HG02571 (cell line): ENCODE measurements around the gene NPDC1.
A peak's percentile ranks its signal among the peaks of the same experiment; 100 is the strongest.
"Not testable (repeated sequence)": the region's sequence is repeated elsewhere in the genome, so short reads cannot be mapped to it uniquely, and the experiment has no call there.

Experiments
- ATAC-seq: cut with Tn5 transposase; IDR thresholded peaks from one replicate; pipeline ENCODE4 v1.9.1; 2021; ENCODE audit warnings: mild to moderate bottlenecking, moderate library complexity; ENCODE audit not compliant: unreplicated experiment

Gene NPDC1

DNA sequence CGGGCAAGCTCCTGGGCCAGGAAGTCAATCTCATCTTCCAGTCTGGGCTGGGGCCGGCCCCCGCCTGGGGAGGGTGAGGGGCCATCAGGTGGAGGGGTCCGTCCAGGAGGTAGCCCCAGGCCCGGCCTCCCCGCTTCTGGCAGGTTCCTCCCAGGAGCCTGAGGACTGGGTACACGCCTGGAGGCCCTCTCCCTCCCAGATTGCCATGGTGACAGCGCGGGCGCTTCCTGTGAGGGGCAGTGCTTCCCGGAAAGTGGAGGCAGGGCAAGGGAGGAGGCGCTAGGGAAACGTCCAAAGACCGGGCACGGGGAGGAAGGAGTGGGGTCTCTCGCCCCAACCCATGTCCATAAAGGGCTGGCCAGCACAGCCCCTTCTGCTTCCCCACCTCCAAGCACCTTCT lies 4.9 kb downstream of the NPDC1 start:
- ATAC-seq: no peak

DNA sequence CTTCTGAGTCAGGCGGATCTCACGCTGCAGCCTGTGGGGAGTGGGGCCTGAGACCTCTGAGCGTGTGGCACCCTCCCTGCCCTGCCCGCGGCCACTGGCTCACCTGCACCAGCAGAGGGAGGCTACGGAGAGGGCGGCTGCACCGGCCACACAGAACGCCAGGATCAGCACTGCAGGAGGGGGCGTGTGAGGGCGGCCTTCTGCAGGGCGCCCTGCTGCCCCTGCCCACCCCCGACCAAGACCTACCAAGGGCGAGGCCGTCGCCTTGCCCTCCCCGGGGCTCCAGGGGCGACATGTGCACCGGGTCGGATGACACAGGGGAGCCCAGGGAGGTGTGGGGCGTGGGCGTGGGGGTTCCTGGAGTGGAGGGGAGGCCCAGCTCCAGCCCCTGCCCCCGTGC lies 5.4 kb downstream of the NPDC1 start:
- no peak for ATAC-seq

DNA sequence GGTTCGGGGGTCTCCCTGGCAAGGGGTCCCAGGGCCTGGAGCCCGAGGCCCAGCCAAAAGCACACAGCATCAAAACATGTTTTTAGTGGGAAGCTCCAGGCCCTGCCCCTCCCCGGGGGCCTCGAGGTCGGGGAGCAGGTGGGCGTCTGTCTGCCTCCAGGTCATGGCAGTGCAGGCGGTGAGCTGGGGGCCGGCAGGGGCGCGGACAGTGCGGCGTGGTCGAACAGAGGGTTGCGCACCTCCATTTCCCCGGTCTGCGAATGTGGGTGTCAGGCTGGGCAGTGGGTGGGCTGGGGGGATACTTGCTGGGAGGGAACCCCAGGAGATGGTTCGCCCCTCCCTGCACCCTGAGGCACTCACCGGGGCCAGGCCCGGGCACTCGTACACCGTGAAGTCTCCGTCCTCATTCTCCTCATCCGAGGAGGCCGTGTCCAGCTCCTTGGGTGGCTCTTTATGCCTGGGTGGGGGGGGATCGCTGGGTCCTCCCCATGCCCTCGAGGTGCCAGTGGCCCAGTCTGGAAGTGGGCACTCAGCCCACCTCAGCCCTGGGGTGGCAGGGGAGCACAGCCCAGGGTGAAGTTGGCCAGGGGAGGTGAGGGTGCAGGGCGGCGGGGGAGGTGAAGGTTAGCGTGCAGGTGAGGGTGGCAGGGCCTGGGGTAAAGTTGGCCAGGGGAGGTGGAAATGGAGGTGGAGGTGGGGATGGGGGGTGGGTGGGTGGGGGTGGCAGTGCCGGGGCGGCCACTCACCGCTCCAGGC lies 6.2 kb downstream of the NPDC1 start:
- ATAC-seq: no peak

DNA sequence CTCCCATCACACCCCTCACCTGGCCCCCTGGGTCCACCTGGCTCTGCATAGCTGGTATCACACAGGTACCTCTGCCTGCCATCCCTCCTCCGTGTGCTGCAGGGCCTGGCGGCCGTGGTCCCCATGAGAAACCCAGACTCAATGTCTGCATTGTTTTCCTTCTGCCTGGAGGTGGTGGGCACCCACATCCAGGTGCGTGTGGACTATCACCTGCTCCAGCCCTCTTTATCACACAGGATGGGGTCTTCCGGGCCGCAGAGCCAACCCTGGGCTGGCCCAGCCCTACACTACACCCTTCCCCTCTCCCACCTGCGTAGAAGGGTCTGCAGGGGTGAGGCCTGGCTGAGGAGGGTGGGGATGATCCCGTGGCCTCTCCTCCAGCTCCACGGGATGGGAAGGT lies 7.1 kb downstream of the NPDC1 start:
- no peak for ATAC-seq

DNA sequence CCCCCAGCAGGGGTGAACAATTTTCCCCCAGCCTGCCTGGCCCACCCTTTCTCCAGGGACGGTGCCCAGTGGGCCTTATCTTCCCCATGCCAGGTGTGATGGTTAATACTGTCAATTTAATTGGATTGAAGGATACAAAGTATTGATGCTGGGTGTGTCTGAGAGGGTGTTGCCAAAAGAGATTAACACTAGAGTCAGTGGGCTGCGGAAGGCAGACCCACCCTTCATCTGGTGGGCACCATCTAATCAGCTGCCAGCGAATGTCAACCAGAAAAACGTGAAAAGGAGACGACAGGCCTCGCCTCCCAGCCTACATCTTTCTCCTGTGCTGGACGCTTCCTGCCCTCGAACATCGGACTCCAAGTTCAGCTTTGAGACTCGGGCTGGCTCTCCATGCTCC lies 8.5 kb downstream of the NPDC1 start:
- no peak for ATAC-seq

DNA sequence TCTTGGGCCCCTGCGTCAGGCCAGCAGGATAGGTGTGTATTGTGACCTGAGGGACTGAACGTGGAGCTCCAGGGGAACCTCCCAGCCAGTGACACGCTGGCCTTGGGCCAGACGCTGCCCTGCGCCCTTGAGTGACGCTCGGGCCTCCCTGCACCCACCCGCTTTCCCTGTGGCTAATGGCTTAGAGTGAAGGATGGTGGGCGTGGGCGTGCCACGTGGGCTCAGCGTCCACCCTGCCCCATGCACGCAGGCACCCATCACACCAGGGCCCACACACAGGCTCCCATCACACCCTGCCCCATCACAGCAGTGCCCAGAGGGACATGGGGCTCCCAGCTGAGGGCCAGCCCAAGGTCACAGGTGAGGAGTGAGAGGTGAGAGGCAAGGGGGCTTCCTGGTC lies 8.9 kb downstream of the NPDC1 start:
- no peak for ATAC-seq

DNA sequence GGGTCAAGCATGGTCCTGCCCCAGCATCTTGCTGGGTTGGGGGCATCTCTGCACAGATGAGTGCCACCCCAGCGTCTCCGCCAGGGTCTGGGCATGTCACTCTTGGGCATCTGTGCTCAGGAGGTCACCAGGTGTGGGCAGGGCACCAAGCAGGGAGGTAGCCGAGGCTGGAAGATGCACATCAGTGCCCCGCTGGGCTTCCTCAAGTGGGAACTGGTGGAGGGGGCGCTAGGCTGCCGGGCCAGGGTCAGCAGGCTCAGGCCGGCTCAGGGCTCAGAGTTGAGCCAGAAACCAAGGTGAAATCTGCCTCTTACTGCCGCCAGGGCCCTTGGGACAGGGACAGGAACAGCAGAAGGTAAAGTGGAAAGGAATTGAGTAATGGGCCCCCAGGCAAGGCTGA lies 10.0 kb downstream of the NPDC1 start:
- ATAC-seq: no peak

DNA sequence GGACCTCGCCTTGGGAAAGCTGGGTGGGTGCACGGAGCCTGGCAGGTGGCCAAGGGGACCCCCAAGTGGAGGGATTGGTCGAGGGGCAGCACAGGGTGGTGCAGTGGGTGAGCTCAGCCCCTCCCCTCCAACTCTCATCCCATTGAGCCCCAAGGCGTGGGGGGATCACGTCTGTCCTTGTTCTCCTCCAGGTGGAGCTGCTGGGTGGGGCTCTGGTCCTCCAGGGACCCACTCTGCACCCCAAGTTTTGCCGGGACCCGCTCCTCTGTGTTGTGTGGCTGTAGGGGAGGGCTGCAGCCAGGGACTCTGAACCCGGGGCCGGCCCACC lies 10.5 kb downstream of the NPDC1 start:
- no peak for ATAC-seq

DNA sequence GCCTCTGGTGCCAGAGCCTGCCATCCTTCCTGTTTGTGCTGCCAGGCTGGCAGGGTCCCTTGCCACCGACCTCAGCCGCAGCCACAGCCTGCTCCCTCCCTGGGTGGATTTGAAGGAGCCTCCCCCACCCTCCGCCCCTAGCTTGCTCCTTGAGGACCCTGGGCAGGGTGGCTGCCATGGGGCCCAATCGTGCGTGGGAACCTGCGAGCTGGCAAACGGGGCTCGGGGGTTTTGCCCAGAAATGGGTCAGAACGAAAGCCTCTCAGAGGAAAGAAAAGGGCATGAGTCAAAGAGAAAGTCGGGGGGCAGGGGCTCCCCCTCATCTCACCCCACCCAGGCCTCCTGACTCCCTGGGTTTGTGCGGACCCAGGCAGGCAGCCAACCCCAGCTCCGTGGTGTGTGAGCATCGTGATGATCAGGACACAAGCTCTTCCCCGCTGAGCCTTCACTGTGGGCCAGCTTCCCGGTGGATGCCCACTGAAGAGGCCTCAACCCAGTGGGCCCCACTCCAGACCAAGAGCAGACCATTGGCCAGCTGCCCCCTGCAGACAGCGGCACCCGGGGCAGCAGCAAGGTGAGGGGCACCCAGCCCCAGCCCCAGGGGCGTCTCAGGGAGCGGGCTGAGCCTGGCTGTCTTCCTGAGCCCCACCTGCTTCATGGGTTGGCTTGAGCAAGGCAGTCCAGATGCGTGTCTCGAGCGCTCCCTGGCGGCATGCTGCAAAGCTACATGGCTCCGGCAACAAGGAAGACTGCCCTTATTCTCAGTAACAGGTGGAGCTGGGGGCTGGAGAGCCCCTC lies 11.1 kb downstream of the NPDC1 start:
- peak; percentile 46 for ATAC-seq

DNA sequence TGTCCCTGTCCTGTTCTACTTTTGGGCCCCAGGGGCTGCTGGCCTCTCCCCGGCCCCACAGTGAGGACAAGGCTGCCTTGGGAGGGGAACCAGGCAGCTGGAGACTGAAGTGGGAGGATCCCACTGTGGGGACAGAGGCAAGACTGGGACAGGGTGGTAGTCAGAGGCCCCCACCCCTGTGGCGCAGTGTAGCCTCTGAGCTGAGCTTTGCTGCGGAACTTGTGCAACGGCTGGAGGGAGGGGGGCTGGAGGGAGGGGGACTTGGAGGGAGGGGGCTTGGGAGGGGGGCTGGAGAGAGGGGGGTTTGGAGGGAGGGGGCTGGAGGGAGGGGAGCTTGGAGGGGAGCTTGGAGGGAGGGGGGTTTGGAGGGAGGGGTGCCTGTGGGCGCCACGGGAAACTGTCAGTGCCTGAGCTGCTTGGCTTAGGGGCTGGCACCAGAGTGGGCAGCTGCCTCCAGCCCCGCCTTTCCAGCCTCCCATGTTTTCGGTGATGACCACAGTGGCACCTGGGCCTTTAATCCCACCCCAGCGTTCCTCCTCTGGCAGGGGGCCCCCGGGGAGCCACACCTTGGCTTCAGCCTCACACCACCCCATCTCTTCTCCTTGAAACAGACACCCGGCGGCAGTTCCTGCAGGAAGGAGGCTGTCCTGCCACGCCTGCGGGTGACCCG lies 11.8 kb downstream of the NPDC1 start:
- ATAC-seq: no peak

DNA sequence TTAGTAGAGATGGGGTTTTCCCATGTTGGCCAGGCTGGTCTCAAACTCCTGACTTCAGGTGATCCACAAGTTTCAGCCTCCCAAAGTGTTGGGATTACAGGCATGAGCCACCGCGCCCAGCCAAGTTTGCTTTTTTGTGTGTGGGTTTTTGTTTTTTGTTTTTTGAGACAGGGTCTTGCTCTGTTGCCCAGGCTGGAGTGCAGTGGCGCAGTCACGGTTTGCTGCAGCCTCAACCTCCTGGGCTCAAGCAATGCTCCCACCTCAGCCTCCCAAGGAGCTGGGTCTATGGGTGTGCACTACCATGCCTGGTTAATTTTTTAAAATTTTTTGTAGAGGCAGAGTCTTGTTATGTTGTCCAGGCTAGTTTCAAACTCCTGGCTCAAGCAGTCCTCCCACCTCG lies 12.5 kb downstream of the NPDC1 start:
- ATAC-seq: not testable (repeated sequence)

DNA sequence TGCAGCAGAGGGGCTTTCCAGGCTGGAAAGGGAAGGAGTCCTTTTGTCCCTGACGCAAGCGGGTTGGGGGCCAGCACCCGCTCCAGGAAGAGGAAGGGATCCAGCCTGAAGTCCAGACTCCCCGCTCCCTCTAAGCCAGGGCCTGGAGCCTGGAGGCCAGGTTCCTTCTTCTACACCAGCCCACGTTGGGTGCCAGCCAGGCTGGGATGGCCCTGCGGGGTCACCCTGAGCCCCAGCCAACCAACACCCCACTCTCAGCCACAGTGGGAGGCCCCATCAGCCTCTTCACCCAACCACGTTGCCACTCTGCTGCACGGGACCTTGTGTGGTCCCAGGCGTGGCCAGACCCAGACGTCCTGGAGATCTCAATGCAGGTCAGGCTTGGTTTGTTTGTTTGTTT lies 13.1 kb downstream of the NPDC1 start:
- ATAC-seq: no peak

DNA sequence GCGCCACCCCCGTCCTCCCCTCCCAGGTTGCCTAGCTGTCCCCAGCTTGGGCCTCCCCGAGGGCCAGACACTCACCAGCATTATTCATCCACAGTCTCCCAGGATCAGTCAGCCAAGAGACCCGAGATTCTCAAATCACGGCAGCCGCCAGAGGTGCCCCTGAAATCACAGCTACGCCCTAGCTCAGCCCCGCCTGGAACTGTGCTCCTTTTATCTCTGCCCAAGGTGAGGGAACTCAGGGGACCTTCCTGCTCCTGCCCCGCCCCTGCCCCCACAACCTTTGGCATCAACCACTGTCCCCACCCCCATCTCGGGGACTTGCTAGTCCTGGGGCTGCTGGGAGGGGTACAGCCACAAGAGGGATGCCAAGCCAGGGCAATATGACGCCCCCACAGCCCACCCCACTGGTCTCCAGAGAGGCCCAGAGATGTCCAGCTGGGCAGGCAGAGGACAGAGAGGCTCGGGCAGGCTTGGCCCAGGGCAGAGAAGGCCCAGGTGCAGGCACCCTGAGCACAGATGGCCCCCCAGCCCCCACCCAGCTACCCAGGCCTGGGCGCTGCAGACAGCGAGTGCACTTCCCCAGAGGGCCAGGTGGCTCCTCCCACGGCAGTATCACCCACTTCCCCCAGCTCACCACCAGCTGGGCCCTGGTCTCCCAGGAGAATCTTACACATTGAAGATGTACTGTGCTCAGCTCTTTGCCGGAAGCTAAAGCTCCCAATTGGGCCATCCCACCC lies 13.9 kb downstream of the NPDC1 start, which contains the start of gene FUT7:
FUT7 (minus strand) TSS at position 185 of the 737 bp plus-strand sequence; CDS start at position 88, 97 bp downstream.
- ATAC-seq: no peak

DNA sequence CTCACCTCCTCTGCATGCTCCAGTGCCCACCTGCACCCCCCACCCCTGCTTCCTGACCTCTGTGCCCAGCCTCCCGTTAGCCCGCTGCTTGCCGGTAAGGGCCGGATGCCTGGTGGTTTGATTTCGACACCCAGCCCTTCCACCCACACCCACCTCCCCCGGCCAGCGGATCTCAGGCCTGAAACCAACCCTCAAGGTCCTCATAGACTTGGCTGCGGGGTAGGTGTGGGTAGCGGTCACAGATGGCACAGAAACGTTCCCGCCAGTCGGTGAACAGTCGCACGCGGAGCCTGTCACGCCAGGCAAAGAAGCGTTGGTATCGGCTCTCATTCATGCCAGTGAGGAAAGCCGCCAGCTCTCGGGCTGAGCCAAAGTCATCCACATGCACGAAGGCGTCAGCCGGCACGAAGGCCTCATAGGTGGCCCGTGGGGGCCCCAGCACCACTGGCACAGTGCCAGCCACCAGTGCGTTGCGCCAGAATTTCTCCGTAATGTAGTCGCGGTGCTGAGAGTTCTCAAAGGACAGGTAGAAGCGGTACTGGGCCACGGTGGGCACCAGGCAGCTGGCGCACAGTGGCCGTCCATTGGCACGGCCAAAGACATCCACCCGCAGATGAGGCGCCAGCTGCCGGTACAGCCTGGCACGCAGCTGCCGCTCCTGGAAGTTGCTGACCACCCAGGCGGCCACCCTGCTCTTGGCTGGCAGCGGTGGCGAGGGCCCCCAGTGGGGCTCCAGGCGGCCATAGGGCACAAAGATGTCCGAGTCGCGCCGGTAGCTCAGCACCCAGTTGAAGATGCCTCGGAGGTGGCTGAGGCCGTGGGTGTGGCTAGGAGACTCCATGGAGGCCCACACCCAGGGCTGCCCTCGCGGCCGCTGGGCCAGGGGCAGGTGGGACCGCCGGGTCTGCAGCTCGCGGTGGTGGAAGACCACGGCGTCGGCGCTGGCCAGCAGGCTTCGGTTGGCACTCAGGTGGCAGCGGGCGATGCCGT lies 15.1 kb downstream of the NPDC1 start:
- ATAC-seq: no peak

DNA sequence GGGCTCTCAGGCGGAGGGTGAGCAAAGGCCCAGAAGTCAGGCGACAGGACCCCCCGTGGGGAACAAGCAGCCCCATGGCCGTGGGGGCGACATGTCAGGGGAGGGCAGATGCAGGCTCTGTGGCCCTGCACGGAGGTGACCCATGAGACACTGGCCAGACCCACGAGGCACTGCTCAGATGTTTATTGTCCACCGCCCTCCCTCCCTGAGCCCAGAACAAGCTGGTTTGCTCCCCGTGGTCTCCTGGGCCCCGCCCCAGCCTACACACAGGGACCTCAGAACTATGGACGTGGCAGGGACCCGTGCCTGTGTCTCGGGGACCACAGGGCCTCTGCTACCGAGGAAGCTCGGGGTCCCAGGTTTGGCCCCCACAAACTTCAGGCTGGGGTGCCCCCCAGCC lies 16.0 kb downstream of the NPDC1 start:
- ATAC-seq: no peak

DNA sequence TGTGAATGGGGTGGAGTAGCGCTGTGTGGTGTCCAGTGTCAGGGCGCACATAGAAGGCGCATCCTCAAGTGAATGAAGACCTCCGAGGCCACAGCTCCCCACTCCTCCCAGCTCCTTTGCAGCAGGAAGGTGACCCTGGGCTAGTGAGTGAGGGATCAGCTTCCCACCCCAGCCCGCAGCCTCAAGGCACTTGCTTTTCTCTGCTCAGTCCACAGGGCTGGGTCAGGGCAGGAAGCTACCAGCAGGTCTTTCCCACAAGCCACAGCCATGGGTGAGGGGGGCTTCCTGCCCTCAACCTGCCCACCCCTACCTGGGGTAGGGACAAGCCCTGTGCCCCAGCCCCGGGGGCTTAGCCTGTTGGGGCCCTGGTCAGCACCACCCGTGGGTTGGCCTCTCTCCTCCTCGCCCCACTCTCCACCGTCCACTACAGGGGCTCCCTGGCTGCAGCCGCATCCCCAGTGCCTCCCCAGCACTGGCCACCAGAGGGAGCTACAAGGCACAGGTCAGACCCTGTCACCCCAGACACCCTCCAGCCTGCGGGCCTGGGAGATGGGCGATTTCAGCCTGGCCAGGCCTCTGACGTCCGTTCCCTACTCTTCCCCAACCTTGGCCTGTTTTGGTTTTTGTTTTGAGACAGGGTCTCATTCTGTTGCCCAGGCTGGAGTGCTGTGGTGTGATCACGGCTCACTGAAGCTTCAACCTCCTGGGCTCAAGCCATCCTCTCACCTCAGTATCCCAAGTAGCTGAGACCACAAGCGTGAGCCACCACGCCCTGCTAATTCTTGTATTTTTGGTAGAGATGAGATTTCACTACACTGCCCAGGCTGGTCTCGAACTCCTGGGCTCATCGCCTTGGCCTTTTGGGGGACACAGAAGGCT lies 16.7 kb downstream of the NPDC1 start:
- no peak for ATAC-seq

DNA sequence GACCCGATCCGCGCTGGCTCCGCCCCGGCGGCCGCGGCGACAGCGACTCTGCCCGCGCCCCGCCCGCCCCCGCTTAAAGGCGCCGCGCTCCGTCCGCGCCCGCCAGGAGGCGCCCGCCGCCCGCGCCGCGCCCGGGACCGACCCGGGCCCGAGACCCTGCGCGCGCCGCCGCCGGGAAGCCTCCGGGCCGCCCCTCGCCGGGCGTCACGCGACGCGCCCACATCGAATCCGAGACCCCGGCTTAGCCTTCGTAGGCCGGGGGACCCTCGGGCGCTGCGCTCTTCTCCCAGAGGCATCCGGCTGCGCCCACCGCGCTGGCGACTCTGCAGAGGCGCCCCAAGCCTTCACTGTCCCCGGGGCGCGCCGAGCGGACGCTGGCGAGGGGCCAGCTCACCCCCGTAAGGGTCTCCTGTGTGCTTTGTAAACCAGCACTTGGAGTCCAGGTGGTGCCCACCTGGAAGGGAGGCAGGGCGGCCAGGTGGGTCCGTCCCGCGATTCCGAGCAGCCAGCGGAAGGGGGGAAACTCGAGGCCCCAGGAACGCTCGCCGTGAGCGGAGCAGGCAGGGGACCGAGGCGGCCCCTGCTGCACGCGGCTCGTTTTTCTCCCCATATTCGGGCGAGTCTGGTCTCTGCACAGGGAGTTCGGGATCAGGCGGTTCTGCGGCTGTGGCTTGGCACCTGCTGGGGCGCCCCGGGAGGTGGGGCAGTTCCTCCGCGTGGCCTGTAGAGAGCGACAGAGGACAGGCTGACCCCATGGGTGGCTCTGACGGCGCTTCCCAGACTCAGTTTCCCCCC lies 17.5 kb downstream of the NPDC1 start:
- no peak for ATAC-seq
